K562 (cell line): ENCODE data around the gene SOHLH2.

Source experiments
- NFIC ChIP-seq: fragments of 450-650 bp; IDR thresholded peaks from 2 replicates; pipeline ENCODE4 v1.6.1; 2017; ENCODE audit warnings: mild to moderate bottlenecking, inconsistent platforms
- SREBF2 ChIP-seq: sonication (generic); formaldehyde crosslinking; IDR thresholded peaks from 2 replicates; pipeline ENCODE4 v1.4.0; 2020; ENCODE audit warnings: mild to moderate bottlenecking, missing genetic modification reagents
- TGIF2 ChIP-seq: sonication (generic); formaldehyde crosslinking; IDR thresholded peaks from 2 replicates; pipeline ENCODE4 v1.8.1; 2022; ENCODE audit warnings: mild to moderate bottlenecking, missing genetic modification reagents, moderate library complexity
- THAP7 ChIP-seq: fragments of 250-450 bp; sonication (Bioruptor Pico); IDR thresholded peaks from 2 replicates; pipeline ENCODE4 v1.5.0; 2021
- TF ChIP-seq, protein P1 (sequence below), 3 experiments: IDR thresholded peaks in 2 of 3; conservative IDR thresholded peaks in 1 of 3; 2 replicates each; pipeline ENCODE4 v1.5.1; 2011 to 2012; ENCODE audit warnings: low read length in 3 of 3, mild to moderate bottlenecking in 3 of 3, control low read depth in 2 of 3, improper control_type of control experiment in 1 of 3, inconsistent platforms in 1 of 3, low read depth in 1 of 3, mixed read lengths in 1 of 3, moderate library complexity in 1 of 3; ENCODE audit not compliant: insufficient read depth in 2 of 3
- TF ChIP-seq, protein P2 (sequence below): sonication (generic); formaldehyde crosslinking; IDR thresholded peaks from 2 replicates; pipeline ENCODE4 v1.8.1; 2023; ENCODE audit warnings: mild to moderate bottlenecking, missing genetic modification reagents

DNA sequence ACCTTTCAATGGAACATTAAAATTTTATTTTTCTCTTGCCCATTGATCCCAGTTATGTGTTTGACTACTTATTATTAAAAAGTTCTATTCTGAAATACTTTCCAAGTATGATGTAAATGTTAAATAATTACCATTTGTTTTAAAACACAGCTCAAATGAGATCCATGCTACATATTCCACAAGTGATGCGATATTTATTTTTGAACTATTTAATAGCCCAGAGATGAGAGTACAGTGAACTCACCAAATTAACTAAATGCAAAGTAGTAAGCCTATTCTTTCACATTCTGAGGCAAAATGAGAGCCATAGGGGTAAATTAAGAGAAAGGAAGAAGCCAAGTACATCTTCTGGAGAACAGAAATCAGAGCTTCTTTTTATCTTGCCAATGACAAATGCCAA lies 82.0 kb downstream of the SOHLH2 start:
- TF ChIP-seq SREBF2 (CRISPR knock-in tag) = no peak
- TF ChIP-seq, protein P1, sequence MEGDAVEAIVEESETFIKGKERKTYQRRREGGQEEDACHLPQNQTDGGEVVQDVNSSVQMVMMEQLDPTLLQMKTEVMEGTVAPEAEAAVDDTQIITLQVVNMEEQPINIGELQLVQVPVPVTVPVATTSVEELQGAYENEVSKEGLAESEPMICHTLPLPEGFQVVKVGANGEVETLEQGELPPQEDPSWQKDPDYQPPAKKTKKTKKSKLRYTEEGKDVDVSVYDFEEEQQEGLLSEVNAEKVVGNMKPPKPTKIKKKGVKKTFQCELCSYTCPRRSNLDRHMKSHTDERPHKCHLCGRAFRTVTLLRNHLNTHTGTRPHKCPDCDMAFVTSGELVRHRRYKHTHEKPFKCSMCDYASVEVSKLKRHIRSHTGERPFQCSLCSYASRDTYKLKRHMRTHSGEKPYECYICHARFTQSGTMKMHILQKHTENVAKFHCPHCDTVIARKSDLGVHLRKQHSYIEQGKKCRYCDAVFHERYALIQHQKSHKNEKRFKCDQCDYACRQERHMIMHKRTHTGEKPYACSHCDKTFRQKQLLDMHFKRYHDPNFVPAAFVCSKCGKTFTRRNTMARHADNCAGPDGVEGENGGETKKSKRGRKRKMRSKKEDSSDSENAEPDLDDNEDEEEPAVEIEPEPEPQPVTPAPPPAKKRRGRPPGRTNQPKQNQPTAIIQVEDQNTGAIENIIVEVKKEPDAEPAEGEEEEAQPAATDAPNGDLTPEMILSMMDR (IDR thresholded peaks at IDR 0.05 in 2 of 3, conservative IDR thresholded peaks at IDR 0.05 in 1 of 3; ENCODE audit: insufficient read depth in 2 of 3, low read depth in 1 of 3, low read length in 3 of 3) = no peak
- no peak for TF ChIP-seq NFIC
- no peak for TF ChIP-seq THAP7 (CRISPR knock-in tag)
- no peak for TF ChIP-seq TGIF2
- TF ChIP-seq, protein P2, sequence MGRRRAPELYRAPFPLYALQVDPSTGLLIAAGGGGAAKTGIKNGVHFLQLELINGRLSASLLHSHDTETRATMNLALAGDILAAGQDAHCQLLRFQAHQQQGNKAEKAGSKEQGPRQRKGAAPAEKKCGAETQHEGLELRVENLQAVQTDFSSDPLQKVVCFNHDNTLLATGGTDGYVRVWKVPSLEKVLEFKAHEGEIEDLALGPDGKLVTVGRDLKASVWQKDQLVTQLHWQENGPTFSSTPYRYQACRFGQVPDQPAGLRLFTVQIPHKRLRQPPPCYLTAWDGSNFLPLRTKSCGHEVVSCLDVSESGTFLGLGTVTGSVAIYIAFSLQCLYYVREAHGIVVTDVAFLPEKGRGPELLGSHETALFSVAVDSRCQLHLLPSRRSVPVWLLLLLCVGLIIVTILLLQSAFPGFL (CRISPR knock-in tag) = no peak
